ES-I3 (cell line): ENCODE data around the gene GABBR2.
"Not testable (repeated sequence)": the region's sequence is repeated elsewhere in the genome, so short reads cannot be mapped to it uniquely, and the experiment has no call there.

Experiments
- H3K36me3 ChIP-seq: 2 replicates; pipeline ENCODE4 v1.6.1; 2013; ENCODE audit warnings: mild to moderate bottlenecking, low read length, control low read depth, moderate library complexity; ENCODE audit not compliant: insufficient read depth
- H3K4me1 ChIP-seq: 2 replicates; pipeline ENCODE4 v1.6.1; 2013; ENCODE audit warnings: mild to moderate bottlenecking, control low read depth, low read length; ENCODE audit not compliant: insufficient read depth
- H3K9ac ChIP-seq: 2 replicates; pipeline ENCODE4 v1.6.1; 2013; ENCODE audit warnings: low read depth, mild to moderate bottlenecking, low read length, moderate library complexity
- H3K9me3 ChIP-seq: 2 replicates; pipeline ENCODE4 v1.6.1; 2013; ENCODE audit warnings: mild to moderate bottlenecking, low read length, moderate library complexity; ENCODE audit not compliant: control insufficient read depth, insufficient read depth

The GABBR2 gene

DNA sequence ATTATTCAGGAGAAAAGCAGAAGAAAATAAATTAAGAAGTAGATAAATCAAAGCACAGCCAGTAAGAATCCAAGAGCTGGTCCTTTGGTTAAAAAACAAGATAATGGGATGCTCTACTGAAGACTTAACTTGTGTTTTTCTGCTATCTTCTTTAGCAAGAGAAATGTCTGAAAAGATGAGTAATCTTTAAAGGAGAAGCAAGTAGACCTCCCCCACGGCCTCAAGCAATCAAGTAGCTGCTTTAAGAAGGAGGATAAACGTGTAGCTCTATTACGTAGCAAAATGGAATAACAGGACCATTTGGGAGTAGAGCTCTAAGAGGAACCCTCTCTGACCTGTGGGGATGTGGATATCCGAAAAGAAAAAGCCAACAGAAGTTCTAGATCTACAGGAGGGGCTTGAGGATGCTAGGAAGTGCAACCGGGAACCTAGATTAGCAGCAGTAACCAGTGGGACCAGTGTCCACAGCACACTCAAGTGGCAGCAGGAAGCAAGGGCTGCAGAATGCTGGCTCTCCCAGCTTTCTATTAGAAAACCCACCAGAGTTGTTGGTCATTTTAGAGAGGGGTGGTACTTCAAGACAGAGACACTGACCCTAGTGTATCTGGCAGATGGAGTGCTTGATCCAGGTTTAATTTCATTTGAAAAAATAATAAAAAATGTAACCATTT, 185.4 kb downstream of the GABBR2 start:
- H3K9ac ChIP-seq, result no peak overlapping the region
- H3K36me3 ChIP-seq, result no peaks in the 10 kb centered on the region

DNA sequence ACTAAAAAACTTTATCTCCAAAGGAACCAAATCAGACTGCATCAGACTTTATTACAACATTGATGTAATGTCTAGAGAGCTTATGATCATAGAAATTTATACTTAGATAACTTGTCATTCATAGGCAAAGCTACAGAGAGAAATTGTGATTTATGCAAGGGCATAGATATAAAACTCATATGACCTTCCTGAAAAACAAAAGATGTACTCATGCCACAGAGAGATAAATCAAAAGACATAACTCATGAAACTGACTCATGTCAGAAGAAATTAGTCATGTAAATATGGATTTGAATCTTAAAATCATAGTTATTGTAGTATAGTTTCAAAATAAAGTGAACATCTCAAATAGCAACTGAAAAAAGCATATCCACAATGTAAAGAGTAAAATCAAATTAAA, 186.2 kb downstream of the GABBR2 start:
- Histone ChIP-seq H3K4me1 (peaks cover 3% of the 10 kb centered on the region; the same call in 1 of the 2 replicates), H3K36me3 (no peaks in the 10 kb centered on the region), H3K9me3 (no peaks in the 10 kb centered on the region), H3K9ac (no peak overlapping the region)

More for the DNA sequence above, 185.4 kb downstream of the GABBR2 start:
- Histone ChIP-seq H3K4me1 (peaks cover 3% of the 10 kb centered on the region; the same call in 1 of the 2 replicates), H3K9me3 (no peaks in the 10 kb centered on the region)

DNA sequence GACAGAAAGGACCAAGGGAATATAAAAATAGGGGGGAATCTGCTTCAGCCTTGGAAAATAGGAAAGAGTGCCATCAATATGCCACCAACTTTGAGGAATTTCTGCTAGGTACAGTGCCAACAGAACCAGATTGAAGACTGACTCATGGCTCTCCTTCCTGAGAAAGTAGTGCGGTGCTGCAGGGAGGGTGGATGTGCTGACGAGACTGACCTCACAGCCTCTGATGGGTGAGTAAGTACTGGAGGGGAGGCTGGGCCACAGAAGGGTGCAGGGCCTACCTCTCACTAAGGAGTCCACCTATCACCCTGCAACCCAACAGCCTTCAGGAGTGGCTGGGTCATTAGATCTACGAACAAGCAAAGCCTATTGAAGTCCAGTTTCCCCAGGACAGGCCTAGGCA, 187.6 kb downstream of the GABBR2 start:
- Histone ChIP-seq H3K4me1 (peaks cover 3% of the 10 kb centered on the region; the same call in 1 of the 2 replicates), H3K9ac (no peak overlapping the region), H3K36me3 (no peaks in the 10 kb centered on the region), H3K9me3 (no peaks in the 10 kb centered on the region)

DNA sequence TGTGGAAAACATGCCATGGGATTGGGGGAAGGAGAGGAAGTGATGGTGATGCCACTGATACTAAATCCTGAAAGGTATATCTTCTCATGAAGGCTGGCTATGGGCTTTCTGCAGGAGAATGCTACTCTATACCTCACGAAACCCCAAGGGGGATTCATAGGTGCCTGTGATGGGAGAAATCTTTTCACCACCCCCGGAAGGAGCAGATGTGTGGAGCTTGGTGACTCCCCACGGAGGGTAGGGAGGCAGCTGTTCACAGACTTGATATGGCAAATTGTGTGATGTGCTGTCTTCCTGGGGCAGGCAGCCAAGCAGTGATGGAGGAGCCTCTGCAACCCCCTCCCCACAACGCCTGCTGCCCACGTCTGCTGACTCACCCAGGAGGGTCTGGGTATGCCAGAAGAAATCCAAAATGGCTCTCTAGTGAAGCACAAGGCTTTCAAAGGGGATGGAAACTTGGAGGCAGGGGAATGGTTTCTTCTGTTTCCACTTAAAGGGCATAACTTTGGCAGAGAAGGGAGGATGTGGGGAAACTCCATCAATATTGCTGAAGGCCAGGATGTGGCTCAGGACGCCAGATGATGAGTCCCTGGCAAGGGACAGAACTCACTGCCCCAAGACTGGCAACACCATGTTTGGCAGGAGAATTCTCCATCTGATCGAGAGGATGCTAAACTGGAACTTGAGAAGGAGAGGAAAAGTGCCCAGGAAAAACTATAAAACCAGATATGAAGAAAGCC, 188.3 kb downstream of the GABBR2 start:
- Histone ChIP-seq H3K9ac (no peak overlapping the region), H3K9me3 (no peaks in the 10 kb centered on the region), H3K36me3 (no peaks in the 10 kb centered on the region), H3K4me1 (peaks cover 3% of the 10 kb centered on the region; the same call in 1 of the 2 replicates)

DNA sequence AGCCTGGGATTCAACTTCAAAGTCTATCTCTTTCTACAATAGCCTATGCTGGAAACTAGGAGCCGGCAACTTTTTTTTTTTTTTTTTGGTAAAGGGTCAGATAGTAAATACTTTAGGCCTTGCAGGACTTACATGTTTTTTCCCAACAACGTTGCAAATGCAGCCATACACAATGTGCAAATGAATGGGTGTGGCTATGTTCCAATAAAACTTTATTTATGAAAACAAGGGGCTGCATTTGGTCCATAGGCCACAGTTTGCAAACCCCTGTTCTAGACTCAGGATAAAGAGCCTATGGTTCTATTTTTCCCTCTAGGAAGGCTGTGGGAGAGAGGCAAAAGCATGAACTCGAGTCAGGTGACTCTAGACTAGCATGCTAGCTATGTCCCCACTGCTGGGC, 189.1 kb downstream of the GABBR2 start:
- peaks cover 3% of the 10 kb centered on the region; the same call in 1 of the 2 replicates for H3K4me1 ChIP-seq
- no peaks in the 10 kb centered on the region for H3K36me3 ChIP-seq
- no peak overlapping the region for H3K9ac ChIP-seq
- H3K9me3 ChIP-seq, result no peaks in the 10 kb centered on the region

DNA sequence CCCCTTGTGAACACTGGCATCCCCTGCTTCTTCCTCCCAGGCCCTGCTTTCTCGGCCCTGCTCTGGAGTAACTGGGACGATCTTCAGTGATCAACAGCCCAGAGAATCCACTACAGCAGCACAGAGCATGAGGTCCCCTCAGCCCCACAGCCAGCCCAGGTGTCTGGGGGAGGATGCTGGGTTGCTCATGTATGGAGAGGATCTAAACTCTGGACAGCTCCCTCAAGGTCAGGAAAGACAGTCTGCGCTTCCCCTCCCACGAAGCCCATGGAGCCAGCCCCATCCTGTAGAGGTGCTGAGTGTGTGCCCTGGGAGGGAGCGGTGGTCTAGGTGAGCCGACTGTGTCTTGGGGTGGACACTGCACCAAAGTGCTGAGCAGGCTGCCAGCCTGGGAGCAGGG, 190.2 kb downstream of the GABBR2 start:
- H3K4me1 ChIP-seq, result peaks cover 3% of the 10 kb centered on the region; the same call in 1 of the 2 replicates
- H3K9me3 ChIP-seq, result no peaks in the 10 kb centered on the region

DNA sequence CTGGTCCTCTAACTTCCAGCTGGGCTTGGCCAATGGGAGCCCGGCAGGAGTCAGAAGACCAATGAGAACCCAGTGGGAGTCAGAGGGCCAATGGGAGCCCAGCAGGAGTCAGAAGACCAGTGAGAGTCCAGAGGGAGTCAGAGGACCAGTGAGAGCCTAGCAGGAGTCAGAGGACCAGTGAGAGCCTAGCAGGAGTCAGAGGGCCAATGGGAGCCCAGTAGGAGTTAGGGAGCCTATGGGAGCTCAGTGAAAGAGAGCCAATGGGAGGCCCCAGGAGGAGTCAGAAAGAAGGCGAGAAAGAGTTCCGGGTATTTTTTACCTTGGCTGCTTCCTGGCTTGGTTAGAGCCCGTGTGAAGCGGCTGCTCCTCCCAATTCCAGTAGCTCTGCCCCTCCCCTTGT, 191.0 kb downstream of the GABBR2 start:
- Histone ChIP-seq H3K4me1 (no peaks in the 10 kb centered on the region), H3K36me3 (no peaks in the 10 kb centered on the region), H3K9ac (no peak overlapping the region), H3K9me3 (no peaks in the 10 kb centered on the region)

More for the DNA sequence above, 190.2 kb downstream of the GABBR2 start:
- Histone ChIP-seq H3K36me3 (no peaks in the 10 kb centered on the region), H3K9ac (no peak overlapping the region)

DNA sequence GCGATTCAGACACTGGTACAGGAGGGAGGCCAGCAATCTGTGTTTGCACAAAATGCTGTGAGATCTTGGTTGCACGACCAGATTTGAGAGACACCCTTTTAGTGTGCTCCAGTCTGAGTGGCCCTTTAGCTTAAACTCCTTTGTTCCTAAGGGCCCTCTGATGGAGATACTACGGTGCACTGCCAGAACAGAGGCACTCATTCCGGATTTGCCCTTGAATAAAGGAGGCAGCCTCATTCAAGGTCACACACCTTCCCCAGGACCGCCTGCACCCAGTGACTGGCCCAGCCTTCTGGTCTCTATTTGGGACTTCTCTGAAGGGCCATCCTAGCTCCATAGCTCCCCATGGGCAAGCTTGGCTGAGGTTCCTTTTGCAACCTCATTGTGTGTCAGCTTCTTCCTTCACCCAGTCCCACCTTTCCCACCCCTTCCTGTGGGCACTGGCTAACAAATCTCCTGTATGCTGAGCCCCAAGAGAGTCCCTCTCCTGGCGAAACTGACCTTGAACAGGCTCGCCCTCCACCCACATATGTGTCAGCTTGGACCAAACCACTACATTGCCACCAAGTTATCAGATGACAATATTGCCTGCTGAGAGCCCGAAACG, 191.7 kb downstream of the GABBR2 start:
- Histone ChIP-seq H3K9me3 (no peaks in the 10 kb centered on the region), H3K9ac (no peak overlapping the region), H3K4me1 (no peaks in the 10 kb centered on the region), H3K36me3 (no peaks in the 10 kb centered on the region)

DNA sequence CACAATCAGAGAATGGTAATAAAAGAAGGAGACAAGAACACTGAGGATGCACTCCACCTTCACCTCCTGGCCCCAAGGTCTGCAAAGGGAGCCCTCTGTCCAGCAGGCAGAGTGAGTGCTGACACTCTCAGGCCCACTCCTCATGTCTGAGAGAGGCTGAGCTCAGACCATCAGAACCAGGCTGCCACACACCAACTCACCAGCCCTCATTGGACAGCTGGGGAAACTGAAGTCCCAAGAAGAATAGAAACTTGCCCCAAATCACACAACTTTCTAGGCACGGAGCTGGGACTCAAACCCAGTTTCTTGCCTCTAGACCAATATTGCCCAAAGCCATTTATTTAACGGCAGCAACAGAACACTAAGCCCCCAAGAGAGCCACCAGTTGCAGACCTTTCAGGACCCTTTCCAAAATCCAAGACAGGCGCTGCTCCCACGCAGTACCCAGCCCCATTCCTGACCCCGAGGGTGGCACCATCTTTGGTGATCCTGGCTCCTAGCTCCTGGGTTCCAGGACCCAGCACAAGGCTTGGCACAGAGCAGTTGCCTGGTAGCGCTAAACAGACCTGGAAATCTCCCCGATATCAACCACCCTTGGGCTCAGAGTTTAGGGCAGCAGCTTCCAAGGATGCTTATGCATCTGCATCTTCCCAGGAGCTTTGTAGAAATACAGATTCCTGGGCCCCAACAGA, 192.4 kb downstream of the GABBR2 start:
- H3K9me3 ChIP-seq, result no peaks in the 10 kb centered on the region
- no peaks in the 10 kb centered on the region for H3K4me1 ChIP-seq
- H3K9ac ChIP-seq, result no peak overlapping the region
- no peaks in the 10 kb centered on the region for H3K36me3 ChIP-seq

DNA sequence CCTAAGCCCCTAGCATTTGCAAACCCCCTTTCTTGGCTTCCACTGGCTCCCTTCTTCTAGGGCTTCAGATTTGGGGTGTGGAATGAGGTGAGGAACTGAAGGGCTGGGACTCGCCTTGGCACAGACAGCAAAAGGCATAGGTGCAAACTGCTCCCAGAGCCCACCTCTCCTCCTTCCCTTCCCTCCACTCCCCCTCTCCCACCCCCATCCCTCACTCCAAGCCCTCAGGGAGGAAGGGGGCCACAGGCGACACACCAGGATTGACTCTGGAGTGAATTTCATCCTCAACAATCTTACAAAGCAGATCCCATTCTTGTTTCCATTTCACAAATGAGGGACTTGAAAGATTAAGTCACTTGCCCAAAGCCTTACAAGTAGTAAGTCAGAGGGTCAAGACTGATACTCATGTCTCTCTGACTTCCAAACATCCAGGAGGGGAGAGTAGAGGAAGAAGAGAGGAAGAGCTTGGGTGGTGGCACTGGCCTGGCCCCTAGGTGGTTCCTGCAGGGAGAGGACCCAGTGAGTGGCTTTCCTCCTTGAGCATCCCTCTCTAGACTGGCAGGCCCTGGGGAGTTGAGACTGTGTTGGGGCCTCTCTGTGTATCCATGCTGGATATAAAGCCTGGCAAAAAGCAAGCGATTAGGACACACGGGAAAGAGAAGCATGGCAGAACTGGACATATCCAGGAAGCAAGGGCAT, 193.1 kb downstream of the GABBR2 start:
- H3K9me3 ChIP-seq, result no peaks in the 10 kb centered on the region
- H3K9ac ChIP-seq, result no peak overlapping the region
- no peaks in the 10 kb centered on the region for H3K36me3 ChIP-seq
- H3K4me1 ChIP-seq, result no peaks in the 10 kb centered on the region

DNA sequence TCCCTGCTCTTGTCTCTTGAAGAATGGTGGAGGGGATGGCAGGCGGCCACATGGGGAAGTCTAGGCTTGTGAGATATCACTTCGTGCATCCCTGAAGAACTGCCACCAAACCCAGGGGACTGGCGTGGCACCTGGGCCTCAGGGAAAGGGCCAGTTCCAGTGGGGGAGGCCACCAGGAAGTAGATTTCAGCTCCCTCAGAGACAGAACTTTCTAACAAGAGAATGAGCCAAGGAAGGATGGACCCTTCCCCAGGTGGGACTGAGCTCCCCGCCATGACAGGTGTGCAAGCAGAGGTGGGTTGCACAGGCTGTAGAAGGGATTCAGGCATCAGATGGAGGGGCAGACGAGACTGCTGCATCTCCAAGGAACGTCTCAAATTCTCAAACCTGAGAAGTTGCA, 193.9 kb downstream of the GABBR2 start:
- Histone ChIP-seq H3K4me1 (no peaks in the 10 kb centered on the region), H3K9ac (no peak overlapping the region), H3K9me3 (no peaks in the 10 kb centered on the region), H3K36me3 (no peaks in the 10 kb centered on the region)

DNA sequence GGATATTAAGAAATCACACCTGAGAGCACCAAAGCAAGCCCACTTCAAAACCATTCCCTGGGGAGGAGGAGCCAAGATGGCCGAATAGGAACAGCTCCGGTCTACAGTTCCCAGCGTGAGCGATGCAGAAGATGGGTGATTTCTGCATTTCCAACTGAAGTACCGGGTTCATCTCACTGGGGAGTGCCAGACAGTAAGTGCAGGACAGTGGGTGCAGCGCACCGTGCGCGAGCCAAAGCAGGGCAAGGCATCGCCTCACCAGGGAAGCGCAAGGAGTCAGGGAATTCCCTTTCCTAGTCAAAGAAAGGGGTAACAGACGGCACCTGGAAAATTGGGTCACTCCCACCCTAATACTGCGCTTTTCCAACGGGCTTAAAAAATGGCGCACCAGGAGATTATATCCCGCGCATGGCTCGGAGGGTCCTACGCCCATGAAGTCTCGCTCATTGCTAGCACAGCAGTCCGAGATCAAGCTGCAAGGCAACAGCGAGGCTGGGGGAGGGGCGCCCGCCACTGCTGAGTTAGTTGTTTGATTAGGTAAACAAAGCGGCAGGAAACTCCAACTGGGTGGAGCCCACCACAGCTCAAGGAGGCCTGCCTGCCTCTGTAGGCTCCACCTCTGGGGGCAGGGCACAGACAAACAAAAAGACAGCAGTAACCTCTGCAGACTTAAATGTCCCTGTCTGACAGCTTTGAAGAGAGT, 200.4 kb downstream of the GABBR2 start:
- not testable (repeated sequence) for H3K9me3 ChIP-seq, H3K9ac ChIP-seq, H3K36me3 ChIP-seq
- H3K4me1 ChIP-seq, result peaks cover 21% of the 10 kb centered on the region

DNA sequence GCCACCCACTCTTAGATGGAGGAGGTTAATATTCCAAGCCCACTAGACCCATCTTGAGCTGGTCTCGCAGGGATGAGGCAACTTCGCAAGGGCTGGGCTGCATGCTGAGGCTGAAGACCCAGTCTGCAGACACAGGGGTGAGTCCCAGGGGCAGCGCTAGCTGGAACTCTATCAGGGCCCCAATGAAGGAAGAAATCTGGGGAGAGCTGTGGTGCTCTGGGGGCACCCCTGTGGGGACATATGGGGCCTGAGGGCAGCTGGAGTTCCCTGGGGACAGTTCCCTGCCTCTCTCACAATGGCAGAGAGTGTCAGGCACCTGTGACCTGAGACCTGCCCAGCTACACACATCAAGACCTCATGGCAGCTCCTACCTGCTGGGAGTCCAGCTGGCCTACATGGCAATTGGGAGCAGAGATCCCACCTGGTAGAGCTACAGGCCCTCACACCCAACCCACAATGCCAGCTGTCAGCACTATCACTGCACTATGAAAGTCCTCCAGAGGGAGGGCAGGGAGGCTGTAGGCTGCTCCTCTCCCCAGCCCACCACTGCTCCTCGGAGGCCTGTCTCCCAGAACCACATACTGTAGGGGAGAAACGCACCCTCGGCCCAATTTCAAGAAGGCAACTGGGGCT, 202.2 kb downstream of the GABBR2 start:
- Histone ChIP-seq H3K4me1 (peaks cover 39% of the 10 kb centered on the region), H3K36me3 (no peaks in the 10 kb centered on the region), H3K9ac (no peak overlapping the region)

More for the DNA sequence above, 202.2 kb downstream of the GABBR2 start:
- peaks cover 7% of the 10 kb centered on the region; the same call in 1 of the 2 replicates for H3K9me3 ChIP-seq
